IPS-20b (cell line): Measurements from ENCODE around the gene CAMK1D.
"Not testable (repeated sequence)": the region's sequence is repeated elsewhere in the genome, so short reads cannot be mapped to it uniquely, and the experiment has no call there.

Experiments
- H3K27ac ChIP-seq: one replicate; pipeline ENCODE4 v1.5.1; 2013; ENCODE audit warnings: low read length
- H3K27me3 ChIP-seq: 2 replicates; pipeline ENCODE4 v1.6.1; 2013; ENCODE audit warnings: mild to moderate bottlenecking, low read length, inconsistent platforms; ENCODE audit not compliant: insufficient read depth
- H3K36me3 ChIP-seq: 2 replicates; pipeline ENCODE4 v1.6.1; 2013; ENCODE audit warnings: low read depth, mild to moderate bottlenecking, inconsistent platforms, low read length, moderate library complexity; ENCODE audit not compliant: insufficient read depth
- H3K4me1 ChIP-seq: 2 replicates; pipeline ENCODE4 v1.6.1; 2013; ENCODE audit warnings: mild to moderate bottlenecking, control low read depth, inconsistent platforms, low read length, moderate library complexity; ENCODE audit not compliant: insufficient read depth
- H3K4me3 ChIP-seq: 2 replicates; pipeline ENCODE4 v1.5.1; 2013; ENCODE audit warnings: mild to moderate bottlenecking, low read length, inconsistent platforms
- H3K9ac ChIP-seq: 2 replicates; pipeline ENCODE4 v1.6.1; 2013; ENCODE audit warnings: low read depth, mild to moderate bottlenecking, inconsistent platforms, low read length, moderate library complexity
- H3K9me3 ChIP-seq: 2 replicates; pipeline ENCODE4 v1.6.1; 2013; ENCODE audit warnings: mild to moderate bottlenecking, low read depth, low read length, inconsistent platforms; ENCODE audit not compliant: insufficient read depth

Gene CAMK1D

DNA sequence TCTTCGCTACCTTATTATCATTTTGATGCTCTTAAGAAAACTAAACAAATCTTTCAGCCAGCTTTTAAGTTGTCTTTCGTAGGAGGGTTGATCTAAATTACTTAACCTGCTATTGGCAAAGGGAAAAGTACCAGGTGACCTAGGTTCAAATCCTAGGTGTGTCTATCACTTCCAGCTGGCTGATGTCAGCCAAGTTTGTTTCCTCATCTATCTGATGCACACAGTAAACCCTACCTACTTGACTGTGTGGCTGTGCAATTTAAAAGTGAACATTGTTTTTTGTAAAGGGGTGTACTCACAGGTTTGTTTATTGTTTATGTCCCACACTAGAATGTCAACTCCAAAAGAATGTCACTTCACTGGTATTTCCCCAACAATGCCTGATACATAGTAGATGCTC lies 21.9 kb upstream of the CAMK1D start:
- no peaks in the 10 kb centered on the region for H3K4me1 ChIP-seq
- H3K36me3 ChIP-seq: no peaks in the 10 kb centered on the region
- H3K9ac ChIP-seq: no peak overlapping the region
- no peaks in the 10 kb centered on the region for H3K27me3 ChIP-seq
- H3K9me3 ChIP-seq: no peaks in the 10 kb centered on the region
- H3K27ac ChIP-seq: no peak overlapping the region
- no peak overlapping the region for H3K4me3 ChIP-seq

- H3K36me3 ChIP-seq, H3K9ac ChIP-seq, H3K4me3 ChIP-seq, H3K9me3 ChIP-seq, H3K27ac ChIP-seq, H3K27me3 ChIP-seq, H3K4me1 ChIP-seq: not testable (repeated sequence)
Measured at GRCh38 chr10:12328312-12328711, 21.0 kb upstream of the CAMK1D start.

GRCh38 chr10:12332572-12333379 lies 16.6 kb upstream of the CAMK1D start:
- H3K9ac ChIP-seq: no peak overlapping the region
- no peaks in the 10 kb centered on the region for H3K9me3 ChIP-seq
- H3K27me3 ChIP-seq: no peaks in the 10 kb centered on the region
- no peak overlapping the region for H3K27ac ChIP-seq
- no peaks in the 10 kb centered on the region for H3K4me1 ChIP-seq
- no peaks in the 10 kb centered on the region for H3K36me3 ChIP-seq
- H3K4me3 ChIP-seq: no peak overlapping the region

GRCh38 chr10:12333380-12334185 lies 15.8 kb upstream of the CAMK1D start:
- H3K4me1 ChIP-seq: no peaks in the 10 kb centered on the region
- no peak overlapping the region for H3K27ac ChIP-seq
- H3K9ac ChIP-seq: no peak overlapping the region
- no peaks in the 10 kb centered on the region for H3K27me3 ChIP-seq
- no peak overlapping the region for H3K4me3 ChIP-seq
- no peaks in the 10 kb centered on the region for H3K9me3 ChIP-seq
- H3K36me3 ChIP-seq: no peaks in the 10 kb centered on the region

DNA sequence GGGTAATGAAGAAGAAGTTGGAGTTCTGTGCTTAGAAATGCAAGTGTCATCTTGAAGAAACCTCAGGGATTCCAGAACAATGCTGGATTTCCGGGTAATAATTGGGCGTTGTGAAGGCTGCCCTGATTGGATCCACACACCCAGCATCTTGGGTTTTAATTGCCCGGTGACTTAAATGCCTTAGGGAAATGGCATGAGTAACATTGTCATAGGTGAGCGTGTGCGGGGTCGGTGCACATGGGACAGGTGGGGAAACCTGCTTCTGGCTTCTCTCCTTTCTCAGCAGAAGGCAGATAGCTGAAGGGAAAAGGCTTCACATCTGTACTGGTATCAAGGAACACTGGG lies 15.2 kb upstream of the CAMK1D start:
- Histone ChIP-seq H3K9ac (no peak overlapping the region), H3K27me3 (no peaks in the 10 kb centered on the region), H3K4me3 (no peak overlapping the region), H3K4me1 (no peaks in the 10 kb centered on the region), H3K36me3 (no peaks in the 10 kb centered on the region), H3K27ac (no peak overlapping the region), H3K9me3 (no peaks in the 10 kb centered on the region)

GRCh38 chr10:12335169-12335568 lies 14.2 kb upstream of the CAMK1D start:
- H3K9ac ChIP-seq, H3K36me3 ChIP-seq, H3K4me3 ChIP-seq, H3K27ac ChIP-seq, H3K27me3 ChIP-seq, H3K9me3 ChIP-seq, H3K4me1 ChIP-seq: not testable (repeated sequence)

- Histone ChIP-seq H3K9me3 (no peaks in the 10 kb centered on the region), H3K4me1 (no peaks in the 10 kb centered on the region), H3K27ac (no peak overlapping the region), H3K36me3 (no peaks in the 10 kb centered on the region), H3K4me3 (no peak overlapping the region), H3K9ac (no peak overlapping the region), H3K27me3 (no peaks in the 10 kb centered on the region)
Measured at GRCh38 chr10:12337453-12338372, 11.6 kb upstream of the CAMK1D start.

DNA sequence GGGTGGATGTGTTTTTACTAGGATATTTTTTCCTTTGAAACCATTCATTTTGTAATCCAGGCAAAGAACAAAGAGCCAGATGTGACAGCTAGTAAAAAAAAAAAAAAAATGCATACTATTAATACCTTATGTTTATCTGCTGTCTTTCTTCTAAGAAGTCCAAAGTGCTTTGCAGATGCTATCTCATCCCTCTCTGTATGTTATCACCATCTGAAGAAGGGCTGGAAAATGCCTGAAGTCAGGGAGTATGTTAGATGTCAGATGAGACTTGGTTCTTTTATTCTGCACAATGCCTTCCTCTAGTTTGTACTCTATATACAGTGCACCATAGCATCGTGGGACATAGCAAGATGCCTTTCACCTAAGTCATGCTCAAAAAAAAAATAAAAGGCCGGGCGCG lies 10.4 kb upstream of the CAMK1D start:
- H3K27ac ChIP-seq: no peak overlapping the region
- no peak overlapping the region for H3K9ac ChIP-seq
- no peak overlapping the region for H3K4me3 ChIP-seq
- no peaks in the 10 kb centered on the region for H3K4me1 ChIP-seq
- no peaks in the 10 kb centered on the region for H3K9me3 ChIP-seq
- no peaks in the 10 kb centered on the region for H3K27me3 ChIP-seq
- H3K36me3 ChIP-seq: no peaks in the 10 kb centered on the region

DNA sequence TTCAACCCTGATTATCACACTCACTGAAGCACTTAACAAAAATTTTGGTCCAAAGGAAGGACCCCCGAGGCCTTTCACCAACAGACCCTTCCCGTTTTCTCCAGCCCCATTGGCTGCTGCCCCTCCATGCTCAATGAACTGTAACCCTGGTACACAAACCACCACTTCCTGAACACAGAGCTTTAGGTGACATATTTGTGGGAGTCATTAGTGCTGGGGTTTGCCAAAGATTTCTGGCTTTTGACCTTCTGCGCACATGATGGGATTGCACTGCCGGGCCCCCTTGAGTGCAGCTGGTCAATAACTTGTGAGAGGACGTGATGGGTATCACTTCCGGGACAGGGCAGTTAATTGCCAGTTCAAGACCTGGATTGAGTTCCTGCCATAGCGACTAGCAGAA lies 9.0 kb upstream of the CAMK1D start:
- H3K36me3 ChIP-seq: no peaks in the 10 kb centered on the region
- no peaks in the 10 kb centered on the region for H3K9me3 ChIP-seq
- H3K4me3 ChIP-seq: no peak overlapping the region
- H3K4me1 ChIP-seq: no peaks in the 10 kb centered on the region
- no peaks in the 10 kb centered on the region for H3K27me3 ChIP-seq
- H3K27ac ChIP-seq: no peak overlapping the region
- H3K9ac ChIP-seq: no peak overlapping the region

DNA sequence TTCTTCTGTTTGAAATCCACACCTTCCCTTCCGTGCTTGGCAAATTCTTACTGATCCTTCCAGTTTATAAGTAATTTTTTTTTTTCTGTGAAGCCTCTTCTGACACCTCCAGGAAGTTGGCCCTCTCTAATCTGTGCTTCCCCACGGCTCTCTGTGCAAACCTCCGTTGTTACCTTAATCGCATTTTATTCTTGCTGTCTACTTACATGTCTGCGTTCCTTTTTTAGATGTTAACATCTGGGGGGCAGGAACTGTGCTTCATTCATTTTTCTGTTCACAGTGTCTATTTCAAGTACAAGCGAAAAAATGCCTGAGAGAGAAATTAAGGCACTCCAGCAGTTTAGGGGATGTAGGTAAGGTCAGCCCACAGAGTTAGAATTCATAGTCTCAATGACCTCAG lies 8.4 kb upstream of the CAMK1D start:
- no peaks in the 10 kb centered on the region for H3K36me3 ChIP-seq
- no peaks in the 10 kb centered on the region for H3K9me3 ChIP-seq
- H3K4me3 ChIP-seq: no peak overlapping the region
- no peak overlapping the region for H3K27ac ChIP-seq
- no peak overlapping the region for H3K9ac ChIP-seq
- no peaks in the 10 kb centered on the region for H3K27me3 ChIP-seq
- H3K4me1 ChIP-seq: no peaks in the 10 kb centered on the region

DNA sequence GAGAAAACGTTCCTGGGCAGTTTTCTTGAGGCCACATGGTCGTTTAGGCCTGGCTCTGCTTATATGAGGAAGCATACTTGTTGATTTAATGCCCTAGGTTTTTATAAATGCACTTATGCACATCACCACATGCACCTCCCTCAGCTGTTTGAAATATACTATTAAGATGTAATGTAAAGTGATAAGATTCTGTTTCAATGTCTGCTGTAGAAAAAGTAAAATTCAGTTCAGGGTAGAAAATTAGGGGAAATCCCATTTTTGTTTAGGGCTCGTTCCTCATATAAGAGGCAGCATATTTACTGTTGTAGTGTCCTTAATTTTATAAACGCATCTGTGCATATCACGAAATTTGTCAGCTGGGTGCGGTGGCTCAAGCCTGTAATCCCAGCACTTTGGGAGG lies 7.8 kb upstream of the CAMK1D start:
- H3K4me3 ChIP-seq: no peak overlapping the region
- no peaks in the 10 kb centered on the region for H3K36me3 ChIP-seq
- H3K27me3 ChIP-seq: 0 out of 2 replicates have a peak, but pooled peaks cover 1% of the 10 kb centered on the region
- no peak overlapping the region for H3K27ac ChIP-seq
- no peaks in the 10 kb centered on the region for H3K9me3 ChIP-seq
- no peak overlapping the region for H3K9ac ChIP-seq
- no peaks in the 10 kb centered on the region for H3K4me1 ChIP-seq
